Activated CD4-positive, alpha-beta T cell treated with anti-CD3 and anti-CD28 coated beads, Interleukin-2, amount 10 ng/mL, durations not matched to agents 7 days and 5 days (primary cell): Measurements from ENCODE around the gene FAM8A1. TPM values are rescaled to one million over a fixed set of nuclear protein-coding genes. Genes with fewer than 3 reads are reported as not detected.

Source experiments
- CTCF ChIA-PET: fragments of 350-600 bp; sonication (Branson Sonifier 250); formaldehyde crosslinking; loops from one replicate; lab custom pipeline; 2021; ENCODE audit warnings: antibody characterized with exemption; lab: Charles Lee
- POLR2A ChIA-PET: fragments of 350-600 bp; sonication (Branson Sonifier 250); formaldehyde crosslinking; loops from one replicate; lab custom pipeline; 2021; ENCODE audit warnings: antibody characterized with exemption; lab: Charles Lee
- DNase-seq: peaks from one replicate; pipeline ENCODE4 v3.0.0-alpha.2; 2020
- H3K27ac Mint-ChIP-seq: one replicate; pipeline ENCODE4 v1.8.0; 2021; ENCODE audit warnings: mild to moderate bottlenecking, moderate library complexity, mixed read lengths
- H3K27me3 Mint-ChIP-seq: one replicate; pipeline ENCODE4 v1.8.0; 2021; ENCODE audit warnings: mixed read lengths
- H3K36me3 Mint-ChIP-seq: one replicate; pipeline ENCODE4 v1.8.0; 2021; ENCODE audit warnings: low read depth, mixed read lengths
- H3K4me1 Mint-ChIP-seq: one replicate; pipeline ENCODE4 v1.8.0; 2021; ENCODE audit warnings: mixed read lengths
- H3K4me3 Mint-ChIP-seq: one replicate; pipeline ENCODE4 v1.8.0; 2021; ENCODE audit warnings: mild to moderate bottlenecking, moderate library complexity, mixed read lengths
- H3K9me3 Mint-ChIP-seq: one replicate; pipeline ENCODE4 v1.8.0; 2021; ENCODE audit warnings: mixed read lengths
- total RNA-seq, 2 experiments: library from RNA; stranded (reverse); gene quantifications; one replicate each; pipeline ENCODE4 v1.2.3, GENCODE V29; 2021

The FAM8A1 gene
- total RNA-seq, 2 experiments from 2014 or later: 10.7 to 11.6 TPM

- CTCF ChIA-PET: no interaction called here
- peaks cover 29% of the 10 kb centered on the region for H3K36me3 Mint-ChIP-seq
Measured at GRCh38 chr6:17612048-17612447, 11.9 kb downstream of the FAM8A1 start.

GRCh38 chr6:17615794-17616193, 15.7 kb downstream of the FAM8A1 start:
- no peak overlapping the region for H3K27ac Mint-ChIP-seq
- H3K36me3 Mint-ChIP-seq: peaks cover 46% of the 10 kb centered on the region
- no peaks in the 10 kb centered on the region for H3K9me3 Mint-ChIP-seq
- no peak for DNase-seq
- H3K27me3 Mint-ChIP-seq: no peaks in the 10 kb centered on the region
- ChIA-PET CTCF (no interaction called here), POLR2A (no interaction called here)
- peaks cover 7% of the 10 kb centered on the region for H3K4me1 Mint-ChIP-seq
- H3K4me3 Mint-ChIP-seq: no peak overlapping the region

More at GRCh38 chr6:17612048-17612447, 11.9 kb downstream of the FAM8A1 start:
- H3K4me3 Mint-ChIP-seq: no peak overlapping the region
- H3K27me3 Mint-ChIP-seq: no peaks in the 10 kb centered on the region
- H3K27ac Mint-ChIP-seq: no peak overlapping the region
- POLR2A ChIA-PET: interaction anchor here (0.5 kb wide), 1 partner anchor 8 kb away, joined by 3 read pairs; no protein-coding TSS in a partner anchor
- no peak for DNase-seq
- H3K4me1 Mint-ChIP-seq: no peaks in the 10 kb centered on the region
- H3K9me3 Mint-ChIP-seq: no peaks in the 10 kb centered on the region

DNA sequence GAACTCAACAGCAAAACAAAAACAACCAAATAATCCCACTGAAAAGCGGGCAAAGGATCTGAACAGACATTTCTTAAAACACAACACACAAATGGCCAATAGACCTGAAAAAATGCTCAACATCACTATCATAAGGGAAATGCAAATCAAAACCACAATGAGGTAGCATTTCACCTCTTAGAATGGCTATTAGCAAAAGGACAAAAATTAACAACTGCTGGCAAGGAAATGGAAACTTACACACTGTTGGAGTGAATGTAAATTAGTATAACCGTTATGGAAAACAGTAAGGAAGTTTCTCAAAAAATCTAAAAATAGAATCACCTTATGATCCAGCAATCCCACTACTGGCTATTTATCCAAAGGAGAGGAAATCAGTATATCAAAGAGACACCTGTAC, 20.9 kb downstream of the FAM8A1 start:
- no peaks in the 10 kb centered on the region for H3K27me3 Mint-ChIP-seq
- DNase-seq: no peak
- peaks cover 77% of the 10 kb centered on the region for H3K36me3 Mint-ChIP-seq
- no peak overlapping the region for H3K27ac Mint-ChIP-seq
- no peaks in the 10 kb centered on the region for H3K9me3 Mint-ChIP-seq
- H3K4me3 Mint-ChIP-seq: no peak overlapping the region
- POLR2A ChIA-PET: no interaction called here
- CTCF ChIA-PET: interaction anchor here (0.5 to 1.1 kb wide), 2 partner anchors 7 to 23 kb away, joined by 4 to 6 read pairs; no protein-coding TSS in a partner anchor
- H3K4me1 Mint-ChIP-seq: peaks cover 16% of the 10 kb centered on the region

DNA sequence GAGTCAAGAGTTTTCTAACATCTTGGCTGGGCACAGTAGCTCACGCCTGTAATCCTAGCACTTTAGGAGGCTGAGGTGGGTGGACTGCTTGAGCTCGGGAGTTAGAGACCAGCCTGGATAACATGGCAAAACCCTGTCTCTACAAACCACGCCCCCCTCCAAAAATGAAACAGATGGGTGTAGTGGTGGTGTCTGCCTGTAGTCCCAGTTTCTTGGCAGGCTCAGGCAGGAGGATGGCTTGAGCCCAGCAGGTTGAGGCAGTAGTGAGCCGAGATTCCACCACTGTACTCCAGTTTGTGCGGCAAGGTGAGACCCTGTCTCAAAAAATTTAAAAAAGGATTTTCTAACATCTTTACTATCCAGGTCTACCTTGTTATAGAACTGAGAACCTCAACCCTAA, 22.0 kb downstream of the FAM8A1 start:
- peaks cover 73% of the 10 kb centered on the region for H3K36me3 Mint-ChIP-seq
- H3K4me1 Mint-ChIP-seq: peaks cover 16% of the 10 kb centered on the region
- no peaks in the 10 kb centered on the region for H3K27me3 Mint-ChIP-seq
- no peak overlapping the region for H3K4me3 Mint-ChIP-seq
- no peak for DNase-seq
- no peaks in the 10 kb centered on the region for H3K9me3 Mint-ChIP-seq
- peak overlapping the region; percentile 54 for H3K27ac Mint-ChIP-seq
- ChIA-PET POLR2A (no interaction called here), CTCF (no interaction called here)

- ChIA-PET CTCF (no interaction called here), POLR2A (no interaction called here)
- Mint-ChIP-seq H3K4me1 (peaks cover 22% of the 10 kb centered on the region), H3K4me3 (no peak overlapping the region), H3K27ac (no peak overlapping the region), H3K27me3 (no peaks in the 10 kb centered on the region), H3K9me3 (no peaks in the 10 kb centered on the region), H3K36me3 (peaks cover 73% of the 10 kb centered on the region)
- DNase-seq: no peak
Measured at GRCh38 chr6:17624396-17624795, 24.3 kb downstream of the FAM8A1 start.

GRCh38 chr6:17628873-17629272, 28.8 kb downstream of the FAM8A1 start:
- CTCF ChIA-PET: interaction anchor here (0.5 to 2.1 kb wide), 4 partner anchors 9 to 479 kb away, joined by 3 to 5 read pairs (median 4); no protein-coding TSS in a partner anchor
- H3K36me3 Mint-ChIP-seq: peaks cover 76% of the 10 kb centered on the region
- peaks cover 35% of the 10 kb centered on the region for H3K4me1 Mint-ChIP-seq

DNA sequence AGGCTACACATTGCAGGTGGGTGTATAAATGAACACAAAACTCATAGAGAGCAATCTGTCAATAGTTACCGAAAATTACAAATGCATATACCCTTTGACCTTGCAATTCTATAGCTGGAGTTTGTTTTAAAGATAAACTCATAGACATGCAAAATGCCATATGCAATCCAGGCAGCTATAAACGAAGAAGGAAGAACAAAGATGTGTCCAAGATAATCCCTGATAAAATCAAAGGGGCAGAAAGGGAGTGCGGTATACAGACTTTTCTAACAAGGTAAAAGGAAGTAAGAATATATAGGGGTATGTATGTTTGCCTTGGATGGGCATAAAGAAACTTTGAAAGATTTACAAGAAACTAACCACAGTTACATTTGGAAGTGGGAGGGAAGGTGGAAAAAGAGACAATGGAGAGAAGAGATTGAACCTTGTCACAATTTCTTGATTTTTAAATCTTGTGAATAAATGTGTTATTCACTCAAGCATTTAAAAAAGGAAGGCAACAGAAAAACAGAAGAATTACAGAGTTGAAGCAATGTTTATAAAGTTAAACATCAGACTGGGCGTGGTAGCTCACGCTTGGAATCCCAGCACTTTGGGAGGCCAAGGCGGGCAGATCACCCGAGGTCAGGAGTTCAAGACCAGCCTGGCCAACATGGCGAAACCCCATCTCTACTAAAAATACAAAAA, 29.9 kb downstream of the FAM8A1 start:
- Mint-ChIP-seq H3K4me1 (peaks cover 44% of the 10 kb centered on the region), H3K27ac (no peak overlapping the region), H3K27me3 (no peaks in the 10 kb centered on the region), H3K36me3 (peaks cover 73% of the 10 kb centered on the region), H3K9me3 (no peaks in the 10 kb centered on the region), H3K4me3 (no peak overlapping the region)
- POLR2A ChIA-PET: no interaction called here
- DNase-seq: no peak
- CTCF ChIA-PET: interaction anchor here (1.3 to 2.1 kb wide), 2 partner anchors 11 to 27 kb away, joined by 4 to 5 read pairs; no protein-coding TSS in a partner anchor

More at GRCh38 chr6:17628873-17629272, 28.8 kb downstream of the FAM8A1 start:
- Mint-ChIP-seq H3K4me3 (no peak overlapping the region), H3K27ac (no peak overlapping the region), H3K9me3 (no peaks in the 10 kb centered on the region), H3K27me3 (no peaks in the 10 kb centered on the region)
- no peak for DNase-seq
- POLR2A ChIA-PET: no interaction called here

DNA sequence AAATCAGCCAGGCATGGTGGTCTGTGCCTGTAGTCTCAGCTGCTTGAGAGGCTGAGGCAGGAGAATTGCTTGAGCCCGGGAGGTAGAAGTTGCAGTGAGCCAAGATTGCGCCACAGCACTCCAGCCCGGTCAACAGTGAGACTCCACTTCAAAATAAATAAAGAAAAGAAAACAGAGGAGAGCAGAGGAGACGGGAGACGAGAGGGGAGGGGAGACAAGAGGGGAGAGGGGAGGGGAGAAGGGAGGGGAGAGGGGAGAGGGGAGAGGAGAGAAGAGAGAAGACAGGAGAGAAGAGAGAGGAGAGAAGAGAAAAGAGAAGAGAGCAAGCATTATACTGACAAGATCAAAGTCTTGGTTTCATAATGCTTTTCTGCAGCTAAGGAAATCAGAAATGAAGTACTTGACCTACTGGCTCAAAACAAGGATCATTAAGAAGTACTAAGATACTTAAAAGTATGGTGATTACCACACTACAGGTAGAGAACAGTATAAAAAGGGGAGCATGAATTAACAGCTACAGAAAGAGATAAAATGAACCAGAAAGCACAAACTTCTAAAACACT, 30.5 kb downstream of the FAM8A1 start:
- Mint-ChIP-seq H3K27me3 (no peaks in the 10 kb centered on the region), H3K4me3 (no peak overlapping the region), H3K27ac (no peak overlapping the region), H3K9me3 (no peaks in the 10 kb centered on the region), H3K4me1 (peaks cover 48% of the 10 kb centered on the region), H3K36me3 (peaks cover 72% of the 10 kb centered on the region)
- DNase-seq: no peak
- POLR2A ChIA-PET: no interaction called here
- CTCF ChIA-PET: interaction anchor here (1.3 to 2.1 kb wide), 2 partner anchors 11 to 26 kb away, joined by 4 to 5 read pairs; no protein-coding TSS in a partner anchor

DNA sequence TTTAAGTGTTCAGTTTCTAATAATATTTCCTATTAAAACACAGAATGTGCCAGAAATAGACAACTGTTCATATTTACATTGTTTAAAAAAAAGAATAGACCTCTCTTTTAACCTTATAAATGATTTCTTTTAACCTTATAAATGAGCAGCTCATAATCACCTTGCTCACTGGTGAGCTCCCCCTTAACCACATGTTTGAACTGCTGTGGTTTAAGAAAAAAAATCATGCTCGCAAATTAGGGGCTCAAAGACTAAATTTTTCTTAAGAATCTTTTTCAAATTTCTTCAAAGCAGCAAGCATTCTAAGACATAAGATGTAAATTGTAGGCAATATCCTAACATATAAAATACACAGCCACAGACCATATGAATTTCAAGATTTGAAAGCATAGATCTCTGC, 32.8 kb downstream of the FAM8A1 start:
- Mint-ChIP-seq H3K27me3 (no peaks in the 10 kb centered on the region), H3K9me3 (no peaks in the 10 kb centered on the region), H3K36me3 (peaks cover 80% of the 10 kb centered on the region), H3K4me3 (no peak overlapping the region), H3K27ac (peak overlapping the region; percentile 86), H3K4me1 (peaks cover 57% of the 10 kb centered on the region)
- ChIA-PET POLR2A (no interaction called here), CTCF (interaction anchor here (1.0 to 2.5 kb wide), 3 partner anchors 11 to 523 kb away, joined by 3 to 9 read pairs (median 4); partner anchors contain the start of gene KDM1B)
- no peak for DNase-seq

DNA sequence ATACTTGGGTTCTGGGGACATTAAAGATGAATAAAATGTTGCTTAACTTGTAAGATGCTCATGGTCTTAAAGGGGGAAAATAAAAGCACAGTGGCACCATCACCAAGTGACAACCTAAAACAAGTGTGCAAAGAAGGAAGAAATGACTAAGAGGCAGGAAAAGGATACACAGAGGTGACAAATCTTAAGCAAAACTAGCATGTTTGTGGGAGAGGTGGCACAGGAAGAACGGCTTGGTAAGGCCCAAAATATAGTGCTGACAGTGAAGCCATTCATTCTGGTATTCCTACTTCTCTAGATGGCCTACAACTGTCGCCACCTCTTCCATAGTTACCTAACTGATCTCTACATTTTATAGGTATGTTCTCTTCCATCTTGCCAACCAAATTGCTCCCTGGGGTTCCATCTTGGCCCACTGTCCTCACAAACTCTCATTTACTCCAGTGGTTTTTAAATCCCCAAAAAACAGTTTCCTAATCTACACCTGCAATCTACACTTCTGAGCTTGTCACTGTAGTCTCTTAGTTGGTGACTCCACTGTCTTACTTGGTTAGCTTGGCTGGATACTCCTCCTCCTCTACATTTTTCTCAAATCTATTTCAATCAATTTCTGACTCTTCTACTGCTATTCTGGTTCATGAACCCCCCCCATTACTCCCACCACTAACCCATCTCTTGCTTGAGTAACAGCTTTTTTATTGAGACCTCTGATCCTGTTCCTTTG, 33.5 kb downstream of the FAM8A1 start:
- Mint-ChIP-seq H3K36me3 (peaks cover 83% of the 10 kb centered on the region), H3K27ac (peak overlapping the region; percentile 86), H3K4me1 (peaks cover 59% of the 10 kb centered on the region), H3K4me3 (no peak overlapping the region), H3K9me3 (no peaks in the 10 kb centered on the region), H3K27me3 (no peaks in the 10 kb centered on the region)
- DNase-seq: peak; percentile 13
- ChIA-PET CTCF (interaction anchor here (1.0 to 2.5 kb wide), 3 partner anchors 11 to 522 kb away, joined by 3 to 9 read pairs (median 4); partner anchors contain the start of gene KDM1B), POLR2A (no interaction called here)

DNA sequence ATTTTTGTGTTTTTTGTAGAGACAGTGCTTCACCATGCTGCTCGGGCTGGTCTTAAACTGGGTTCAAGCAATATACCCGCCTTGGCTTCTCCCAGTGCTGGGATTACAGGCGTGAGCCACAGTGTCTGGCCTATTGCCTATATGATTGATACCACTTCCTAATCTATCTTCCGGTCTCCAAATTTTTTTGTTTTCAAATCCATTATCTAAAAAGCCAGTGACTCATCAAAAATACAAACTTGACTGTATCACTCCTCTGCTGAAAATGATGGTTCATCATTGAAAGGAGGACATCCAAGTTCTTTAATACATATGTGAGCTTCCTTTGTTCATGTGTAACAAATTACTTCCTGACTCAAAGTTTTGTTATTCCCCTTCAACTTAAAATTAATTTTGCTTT, 35.5 kb downstream of the FAM8A1 start:
- ChIA-PET CTCF (interaction anchor here (1.2 to 2.4 kb wide), 3 partner anchors 10 to 66 kb away, joined by 3 to 5 read pairs (median 3); no protein-coding TSS in a partner anchor), POLR2A (no interaction called here)
- H3K4me1 Mint-ChIP-seq: peaks cover 50% of the 10 kb centered on the region
- DNase-seq: no peak
- H3K4me3 Mint-ChIP-seq: no peak overlapping the region
- H3K9me3 Mint-ChIP-seq: no peaks in the 10 kb centered on the region
- peak overlapping the region; percentile 75 for H3K27ac Mint-ChIP-seq
- no peaks in the 10 kb centered on the region for H3K27me3 Mint-ChIP-seq
- peaks cover 82% of the 10 kb centered on the region for H3K36me3 Mint-ChIP-seq

- H3K27me3 Mint-ChIP-seq: no peaks in the 10 kb centered on the region
- POLR2A ChIA-PET: no interaction called here
- CTCF ChIA-PET: interaction anchor here (0.5 to 1.7 kb wide), 3 partner anchors 12 to 64 kb away, joined by 3 to 5 read pairs (median 4); no protein-coding TSS in a partner anchor
- peak overlapping the region; percentile 34 for H3K27ac Mint-ChIP-seq
- H3K36me3 Mint-ChIP-seq: peaks cover 79% of the 10 kb centered on the region
- H3K4me3 Mint-ChIP-seq: no peak overlapping the region
- H3K9me3 Mint-ChIP-seq: no peaks in the 10 kb centered on the region
- no peak for DNase-seq
- H3K4me1 Mint-ChIP-seq: peaks cover 37% of the 10 kb centered on the region
Measured at GRCh38 chr6:17638212-17638715, 38.2 kb downstream of the FAM8A1 start.
